HEK293 (cell line): ENCODE results near the gene MFSD2A.

Source experiments
- INSM2 ChIP-seq: fragments of 450-650 bp; formaldehyde crosslinking; IDR thresholded peaks from 2 replicates; pipeline ENCODE4 v1.5.1; 2016; ENCODE audit warnings: missing biosample characterization, missing genetic modification characterization
- KLF7 ChIP-seq: fragments of 450-650 bp; formaldehyde crosslinking; IDR thresholded peaks from 2 replicates; pipeline ENCODE4 v1.5.1; 2016; ENCODE audit warnings: missing biosample characterization, missing genetic modification characterization, borderline replicate concordance
- KLF9 ChIP-seq: fragments of 450-650 bp; formaldehyde crosslinking; IDR thresholded peaks from 2 replicates; pipeline ENCODE4 v1.5.1; 2016; ENCODE audit warnings: missing biosample characterization, missing genetic modification characterization, low read depth
- PRDM1 ChIP-seq: fragments of 450-650 bp; formaldehyde crosslinking; IDR thresholded peaks from 2 replicates; pipeline ENCODE4; 2016; ENCODE audit warnings: missing biosample characterization, missing genetic modification characterization
- PRDM2 ChIP-seq: fragments of 450-650 bp; formaldehyde crosslinking; IDR thresholded peaks from 2 replicates; pipeline ENCODE4 v1.5.1; 2016; ENCODE audit warnings: missing biosample characterization, missing genetic modification characterization, borderline replicate concordance
- PRDM6 ChIP-seq: fragments of 450-650 bp; formaldehyde crosslinking; IDR thresholded peaks from 2 replicates; pipeline ENCODE4 v1.5.1; 2017; ENCODE audit warnings: missing biosample characterization, missing genetic modification characterization
- TCF7L2 ChIP-seq: IDR thresholded peaks from 2 replicates; pipeline ENCODE4 v1.6.1; 2011; ENCODE audit warnings: low read depth, mild to moderate bottlenecking, inconsistent platforms, low read length, moderate library complexity, borderline replicate concordance
- ZBTB1 ChIP-seq: fragments of 450-650 bp; formaldehyde crosslinking; IDR thresholded peaks from 2 replicates; pipeline ENCODE4 v1.5.1; 2016; ENCODE audit warnings: missing biosample characterization, missing genetic modification characterization
- ZBTB8A ChIP-seq: fragments of 450-650 bp; formaldehyde crosslinking; IDR thresholded peaks from 2 replicates; pipeline ENCODE4 v1.5.1; 2016; ENCODE audit warnings: missing biosample characterization, missing genetic modification characterization
- ZFHX2 ChIP-seq: fragments of 450-650 bp; formaldehyde crosslinking; conservative IDR thresholded peaks from 2 replicates; pipeline ENCODE4 v1.5.1; 2016; ENCODE audit warnings: missing biosample characterization, missing genetic modification characterization
- ZIC2 ChIP-seq: fragments of 450-650 bp; formaldehyde crosslinking; IDR thresholded peaks from 2 replicates; pipeline ENCODE4 v1.5.1; 2016; ENCODE audit warnings: missing biosample characterization, missing genetic modification characterization
- ZNF16 ChIP-seq: fragments of 450-650 bp; formaldehyde crosslinking; IDR thresholded peaks from 2 replicates; pipeline ENCODE4 v1.5.1; 2016; ENCODE audit warnings: low read depth, missing biosample characterization, missing genetic modification characterization
- ZNF202 ChIP-seq: fragments of 450-650 bp; formaldehyde crosslinking; IDR thresholded peaks from 2 replicates; pipeline ENCODE4 v1.5.1; 2016; ENCODE audit warnings: missing biosample characterization, missing genetic modification characterization, borderline replicate concordance
- ZNF239 ChIP-seq: fragments of 450-650 bp; formaldehyde crosslinking; IDR thresholded peaks from 2 replicates; pipeline ENCODE4 v1.5.1; 2016; ENCODE audit warnings: missing biosample characterization, missing genetic modification characterization
- ZNF24 ChIP-seq: fragments of 450-650 bp; formaldehyde crosslinking; IDR thresholded peaks from 2 replicates; pipeline ENCODE4 v1.5.1; 2016; ENCODE audit warnings: missing biosample characterization, missing genetic modification characterization
- ZNF311 ChIP-seq: fragments of 450-650 bp; formaldehyde crosslinking; IDR thresholded peaks from 2 replicates; pipeline ENCODE4 v1.5.1; 2017; ENCODE audit warnings: missing biosample characterization, missing genetic modification characterization, borderline replicate concordance
- ZNF37A ChIP-seq: fragments of 450-650 bp; IDR thresholded peaks from 2 replicates; pipeline ENCODE4 v1.5.1; 2018; ENCODE audit warnings: missing biosample characterization, missing genetic modification characterization
- ZNF398 ChIP-seq: fragments of 450-650 bp; formaldehyde crosslinking; IDR thresholded peaks from 2 replicates; pipeline ENCODE4 v1.5.1; 2017; ENCODE audit warnings: missing biosample characterization, missing genetic modification characterization
- ZNF501 ChIP-seq: fragments of 450-650 bp; formaldehyde crosslinking; IDR thresholded peaks from 2 replicates; pipeline ENCODE4 v1.5.1; 2016; ENCODE audit warnings: missing biosample characterization, missing genetic modification characterization
- ZNF514 ChIP-seq: fragments of 450-650 bp; formaldehyde crosslinking; IDR thresholded peaks from 2 replicates; pipeline ENCODE4 v1.5.1; 2016; ENCODE audit warnings: missing biosample characterization, missing genetic modification characterization
- ZNF560 ChIP-seq: fragments of 450-650 bp; formaldehyde crosslinking; IDR thresholded peaks from 2 replicates; pipeline ENCODE4 v1.5.1; 2017; ENCODE audit warnings: missing biosample characterization, missing genetic modification characterization, borderline replicate concordance
- ZNF645 ChIP-seq: fragments of 450-650 bp; formaldehyde crosslinking; IDR thresholded peaks from 2 replicates; pipeline ENCODE4; 2016; ENCODE audit warnings: missing biosample characterization, missing genetic modification characterization
- ZNF664 ChIP-seq: fragments of 450-650 bp; formaldehyde crosslinking; IDR thresholded peaks from 2 replicates; pipeline ENCODE4 v1.5.1; 2016; ENCODE audit warnings: missing biosample characterization, missing genetic modification characterization
- ZNF777 ChIP-seq: fragments of 450-650 bp; formaldehyde crosslinking; IDR thresholded peaks from 2 replicates; pipeline ENCODE4 v1.5.1; 2017; ENCODE audit warnings: missing biosample characterization, missing genetic modification characterization, borderline replicate concordance
- ZNF792 ChIP-seq: fragments of 450-650 bp; formaldehyde crosslinking; IDR thresholded peaks from 2 replicates; pipeline ENCODE4 v1.5.1; 2016; ENCODE audit warnings: missing biosample characterization, missing genetic modification characterization
- ZNF837 ChIP-seq: fragments of 450-650 bp; formaldehyde crosslinking; IDR thresholded peaks from 2 replicates; pipeline ENCODE4 v1.5.1; 2016; ENCODE audit warnings: missing biosample characterization, missing genetic modification characterization

The MFSD2A gene

GRCh38 chr1:39954870-39955546, at the start of gene MFSD2A (continued):
- no peak for TF ChIP-seq INSM2 (tag by site-specific recombination)
- TF ChIP-seq PRDM1 (tag by site-specific recombination), result no peak
- TF ChIP-seq ZNF792 (tag by site-specific recombination), result no peak
- TF ChIP-seq ZNF239 (tag by site-specific recombination), result no peak
- TF ChIP-seq ZNF501, result 0 out of 2 replicates have a peak, but pooled peaks have one; percentile 48
- TF ChIP-seq ZNF398, result peak; percentile 54
- no peak for TF ChIP-seq ZNF514
- TF ChIP-seq PRDM6 (tag by site-specific recombination), result no peak
- no peak; the same call in 1 of the 2 replicates for TF ChIP-seq ZBTB8A (tag by site-specific recombination)
- TF ChIP-seq KLF9 (tag by site-specific recombination), result peak; percentile 79
- TF ChIP-seq ZNF311 (tag by site-specific recombination), result no peak
- TF ChIP-seq ZNF837 (tag by site-specific recombination), result no peak
- TF ChIP-seq ZNF777 (tag by site-specific recombination), result 0 out of 2 replicates have a peak, but pooled peaks have one; percentile 50
- no peak for TF ChIP-seq ZNF37A (tag by site-specific recombination)
- TF ChIP-seq ZNF202 (tag by site-specific recombination), result no peak
- TF ChIP-seq PRDM2 (tag by site-specific recombination), result no peak
- no peak for TF ChIP-seq ZNF645 (tag by site-specific recombination)
- no peak for TF ChIP-seq ZNF16 (tag by site-specific recombination)
- no peak for TF ChIP-seq KLF7 (tag by site-specific recombination)
- no peak for TF ChIP-seq ZNF664
- TF ChIP-seq ZFHX2 (tag by site-specific recombination), result 0 out of 2 replicates have a peak, but pooled peaks have one; percentile 19
- no peak for TF ChIP-seq TCF7L2
- no peak for TF ChIP-seq ZNF24 (tag by site-specific recombination)
- TF ChIP-seq ZNF560 (tag by site-specific recombination), result no peak
- TF ChIP-seq ZBTB1 (tag by site-specific recombination), result no peak
- TF ChIP-seq ZIC2 (tag by site-specific recombination), result peak; percentile 26; the same call in 1 of the 2 replicates
